Stimulated activated CD4-positive, alpha-beta T cell treated with anti-CD3 and anti-CD28 coated beads, Interleukin-1b, Interleukin-23, amount 100 ng/mL, for 24 hours (primary cell): ENCODE data around the gene CD151.

Experiments used
- DNase-seq, 4 experiments: peaks; one replicate each; pipeline ENCODE4 v3.0.0-alpha.2; 2020; ENCODE audit warnings: low read depth in 4 of 4, low spot score in 1 of 4

Gene CD151

GRCh38 chr11:832529-833113, at the start of gene CD151:
Gene CD151 (plus strand): TSS chr11:832952. CDS start chr11:836070, 3,118 bp downstream.
- DNase-seq = peak in 1 of 4 experiments; percentile 36

DNA sequence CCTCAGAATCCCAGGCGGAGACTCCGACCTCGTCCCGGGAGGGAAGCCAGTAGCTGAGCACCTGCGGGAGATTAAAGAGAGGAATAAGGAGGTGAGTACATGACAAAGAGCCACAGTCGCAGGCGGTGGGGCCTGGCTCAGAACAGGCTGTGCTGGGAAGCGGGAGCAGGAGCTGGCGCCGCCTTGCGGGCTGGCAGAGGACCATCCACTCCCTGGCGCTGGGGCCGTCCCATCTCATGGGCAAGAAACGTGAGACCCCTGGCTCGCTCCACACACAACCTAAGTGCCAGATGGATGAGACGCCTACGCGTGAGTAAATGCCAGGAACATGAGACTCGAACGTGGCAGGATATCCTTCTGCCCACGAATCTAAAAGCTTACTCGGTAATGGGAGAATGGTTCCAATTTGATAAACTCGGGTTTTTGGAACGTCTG, 49.2 kb upstream of the CD151 start:
- DNase-seq = no peak

GRCh38 chr11:786235-787083, 46.3 kb upstream of the CD151 start:
- no peak for DNase-seq

DNA sequence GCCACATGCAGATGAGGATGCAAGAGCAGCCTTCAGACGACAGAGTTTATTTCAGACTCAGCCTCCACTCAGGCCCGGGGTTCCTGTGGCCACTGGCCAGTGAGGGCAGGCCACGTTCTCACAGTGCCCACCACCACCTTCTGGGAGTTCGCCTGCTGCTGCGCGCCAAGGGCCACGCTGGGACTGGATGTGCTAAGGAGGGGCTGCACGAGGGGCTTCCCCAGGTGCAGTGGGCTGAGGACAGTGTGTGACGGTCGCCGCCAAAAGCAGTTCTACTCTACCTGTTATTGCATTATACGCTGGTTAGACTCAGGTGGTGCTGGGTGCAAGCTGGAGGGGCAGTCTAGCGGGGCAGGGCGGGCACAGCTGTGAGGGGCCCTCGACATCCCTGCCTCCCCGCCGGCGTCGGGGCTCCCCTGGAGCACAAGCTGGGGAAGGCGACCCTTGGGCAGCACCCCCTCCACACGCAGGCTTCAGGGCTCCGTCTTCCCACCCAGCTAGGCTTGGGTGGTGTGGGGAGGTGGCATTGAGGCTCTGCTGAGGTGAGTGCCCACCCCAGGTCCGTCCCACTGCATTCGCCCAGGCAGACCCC, 45.6 kb upstream of the CD151 start:
- no peak for DNase-seq

DNA sequence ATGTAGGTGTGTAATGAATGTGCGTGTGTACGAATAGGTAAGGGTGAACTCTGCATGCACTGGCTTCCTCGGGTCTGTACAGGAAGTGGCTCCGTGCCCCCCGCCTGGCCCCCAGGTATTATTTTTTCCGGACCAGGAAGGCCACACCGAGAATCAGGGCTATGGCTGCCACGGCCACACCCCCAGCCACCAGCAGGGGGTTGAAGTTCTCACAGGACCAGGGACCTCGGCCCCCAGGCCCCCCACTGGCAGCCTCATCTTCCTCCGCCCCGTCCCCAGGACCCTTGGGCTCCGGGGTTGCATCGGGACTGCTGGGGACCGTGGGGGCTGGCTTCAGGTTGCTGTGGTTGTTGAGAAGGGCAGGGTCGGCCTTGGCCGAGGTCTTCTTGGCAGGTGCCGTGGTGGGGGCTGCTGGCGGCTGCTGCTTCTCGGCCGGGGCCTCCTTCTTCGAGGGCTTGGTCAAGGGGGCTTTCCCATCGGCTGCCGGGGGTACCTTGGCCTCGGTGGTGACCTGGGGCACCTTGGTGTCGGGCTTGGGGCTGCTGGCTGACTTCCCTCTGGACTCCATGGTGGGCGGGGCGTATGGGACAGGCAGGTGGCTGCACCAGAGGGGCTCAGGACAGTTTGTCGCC, 44.6 kb upstream of the CD151 start:
- DNase-seq = no peak

- DNase-seq = no peak
Measured at GRCh38 chr11:788953-789940, 43.5 kb upstream of the CD151 start.

DNA sequence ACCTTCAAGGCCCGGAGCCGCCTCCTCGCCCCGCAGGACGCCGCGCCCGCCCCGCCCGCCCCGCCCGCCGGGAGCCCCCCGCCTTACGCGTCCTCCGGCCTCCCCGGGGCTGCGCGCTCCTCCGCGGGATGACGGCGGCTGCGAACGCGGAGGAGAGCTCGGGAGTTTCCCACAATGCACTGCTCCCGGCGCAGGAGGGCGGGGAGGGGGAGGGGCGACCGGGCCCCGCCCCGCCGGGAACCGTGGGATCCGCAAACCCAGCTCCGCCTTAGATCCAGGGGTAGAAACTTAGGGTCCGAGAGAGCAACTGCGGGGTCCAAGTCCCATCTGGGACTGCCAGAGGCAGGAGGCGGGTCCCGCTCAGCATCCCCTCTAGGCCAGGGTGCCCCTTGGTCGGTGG, 42.8 kb upstream of the CD151 start, which contains the start of gene CEND1:
Gene CEND1, minus strand, starts transcription at position 148 of the 400 bp plus-strand sequence. CDS start 1,514 bp downstream, outside the sequence.
- DNase-seq = peak in 1 of 4 experiments; percentile 55

DNA sequence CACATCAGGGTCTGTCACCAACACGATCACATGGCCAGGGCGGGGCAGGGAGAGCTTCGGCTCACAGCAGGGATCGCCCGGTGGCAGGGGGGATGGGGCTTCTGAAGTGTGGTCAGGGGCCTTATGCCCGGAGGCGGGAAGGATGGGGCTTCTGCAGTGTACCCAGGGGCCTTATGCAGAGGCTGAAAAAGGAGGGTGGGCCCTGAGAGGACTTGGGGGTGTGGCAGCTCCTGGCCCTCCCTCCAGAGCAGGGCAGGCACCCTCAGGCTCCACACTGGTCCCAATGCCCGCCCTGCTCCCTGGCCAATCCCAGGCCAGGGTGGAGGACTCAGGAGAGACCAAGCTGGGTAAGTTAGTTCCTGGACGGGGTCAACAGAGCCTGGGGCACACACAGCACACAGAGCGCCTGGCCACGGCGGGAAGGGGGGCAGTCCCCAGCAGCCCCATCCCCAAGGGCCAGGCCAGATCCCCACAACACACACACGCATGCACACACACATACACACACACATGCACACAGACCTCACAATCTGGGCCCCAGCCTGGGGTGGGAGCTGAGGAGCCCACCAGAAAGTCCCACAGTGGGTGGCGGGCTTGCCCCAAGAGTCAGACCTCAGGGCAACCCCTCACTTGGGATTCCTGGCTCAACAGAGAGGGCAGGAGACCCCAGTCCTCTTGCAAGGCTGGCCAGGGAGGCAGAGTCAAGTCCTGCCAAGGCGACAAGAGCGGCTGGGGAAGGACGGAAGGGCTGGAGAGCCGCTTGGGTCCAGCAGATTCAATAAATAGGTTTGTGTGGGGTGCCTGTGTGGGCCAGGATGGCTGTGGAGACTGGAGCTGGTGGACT, 41.8 kb upstream of the CD151 start:
- no peak for DNase-seq

- no peak for DNase-seq
Measured at GRCh38 chr11:791658-792534, 40.9 kb upstream of the CD151 start.

DNA sequence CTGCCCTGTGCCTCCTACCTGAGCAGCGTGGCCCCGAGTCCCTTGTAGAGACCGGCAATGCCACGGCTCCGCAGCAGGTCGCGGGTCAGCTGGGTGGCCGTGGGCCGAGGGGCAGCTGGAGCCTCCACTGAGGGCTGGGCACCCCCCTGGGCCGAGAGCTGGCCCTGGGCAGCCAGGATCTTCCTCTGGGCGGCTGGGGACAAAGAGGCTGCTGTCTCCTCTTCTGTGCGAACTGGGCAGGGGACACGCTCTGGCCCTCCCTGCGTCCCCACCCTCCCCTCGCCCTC, 40.3 kb upstream of the CD151 start:
- no peak for DNase-seq

- DNase-seq = no peak
Measured at GRCh38 chr11:792873-793272, 39.9 kb upstream of the CD151 start.

DNA sequence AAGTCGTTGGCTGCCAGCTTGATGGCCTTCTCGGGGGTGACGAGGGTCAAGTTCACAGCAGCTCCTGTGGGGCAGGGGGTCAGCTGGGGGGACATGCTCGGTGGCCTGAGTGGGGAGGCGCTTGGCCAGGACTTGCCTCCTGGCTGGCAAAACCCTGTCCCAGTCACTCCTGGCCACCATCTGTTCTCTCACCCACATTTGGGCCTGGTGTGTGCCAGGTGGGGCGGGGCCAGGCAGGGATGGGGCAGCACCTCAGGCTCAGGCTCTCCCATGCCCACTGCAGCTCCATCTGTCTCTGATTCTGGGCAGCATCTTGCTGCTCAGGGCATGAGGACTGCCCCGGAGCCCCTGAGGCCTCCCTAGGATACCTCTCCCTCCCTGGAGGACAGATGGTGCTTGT, 39.2 kb upstream of the CD151 start:
- DNase-seq = no peak

DNA sequence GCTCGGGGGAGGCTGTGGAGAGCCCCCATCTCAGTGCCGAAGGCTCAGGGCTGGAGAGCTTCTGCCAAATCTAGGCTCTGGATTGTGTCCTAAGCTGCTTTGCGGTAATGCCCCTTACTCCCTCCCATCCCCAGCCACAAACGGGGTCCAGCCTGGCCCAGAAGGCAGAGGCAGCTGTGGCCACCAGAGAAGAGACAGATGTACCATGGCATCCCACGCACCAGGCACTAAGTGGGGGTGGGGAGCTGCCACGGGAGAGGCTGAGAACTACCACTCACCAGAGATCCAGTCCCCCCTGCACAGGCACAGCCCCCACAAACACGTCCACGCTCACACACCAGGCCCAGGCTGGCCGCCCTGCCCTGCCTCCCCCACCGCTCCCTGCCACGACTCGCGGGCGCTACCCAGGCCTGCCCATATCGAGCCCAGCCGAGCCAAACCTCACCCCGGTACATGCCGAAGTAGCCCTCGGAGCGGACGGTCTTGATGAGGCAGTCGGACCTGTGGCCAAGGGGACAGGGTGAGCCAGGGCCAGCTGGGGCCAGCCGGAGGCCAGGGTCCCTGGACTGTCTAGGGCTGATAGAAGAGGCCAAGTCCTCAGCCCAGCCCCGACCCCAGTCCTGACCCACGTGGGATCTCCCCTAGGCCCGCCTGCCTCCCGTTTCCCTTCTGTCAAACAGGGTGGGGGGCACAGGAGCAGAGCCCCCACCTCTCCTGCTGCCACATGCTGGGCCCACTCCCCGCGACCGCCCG, 38.6 kb upstream of the CD151 start:
- DNase-seq = no peak

GRCh38 chr11:794766-795633, 37.8 kb upstream of the CD151 start:
- DNase-seq = no peak

DNA sequence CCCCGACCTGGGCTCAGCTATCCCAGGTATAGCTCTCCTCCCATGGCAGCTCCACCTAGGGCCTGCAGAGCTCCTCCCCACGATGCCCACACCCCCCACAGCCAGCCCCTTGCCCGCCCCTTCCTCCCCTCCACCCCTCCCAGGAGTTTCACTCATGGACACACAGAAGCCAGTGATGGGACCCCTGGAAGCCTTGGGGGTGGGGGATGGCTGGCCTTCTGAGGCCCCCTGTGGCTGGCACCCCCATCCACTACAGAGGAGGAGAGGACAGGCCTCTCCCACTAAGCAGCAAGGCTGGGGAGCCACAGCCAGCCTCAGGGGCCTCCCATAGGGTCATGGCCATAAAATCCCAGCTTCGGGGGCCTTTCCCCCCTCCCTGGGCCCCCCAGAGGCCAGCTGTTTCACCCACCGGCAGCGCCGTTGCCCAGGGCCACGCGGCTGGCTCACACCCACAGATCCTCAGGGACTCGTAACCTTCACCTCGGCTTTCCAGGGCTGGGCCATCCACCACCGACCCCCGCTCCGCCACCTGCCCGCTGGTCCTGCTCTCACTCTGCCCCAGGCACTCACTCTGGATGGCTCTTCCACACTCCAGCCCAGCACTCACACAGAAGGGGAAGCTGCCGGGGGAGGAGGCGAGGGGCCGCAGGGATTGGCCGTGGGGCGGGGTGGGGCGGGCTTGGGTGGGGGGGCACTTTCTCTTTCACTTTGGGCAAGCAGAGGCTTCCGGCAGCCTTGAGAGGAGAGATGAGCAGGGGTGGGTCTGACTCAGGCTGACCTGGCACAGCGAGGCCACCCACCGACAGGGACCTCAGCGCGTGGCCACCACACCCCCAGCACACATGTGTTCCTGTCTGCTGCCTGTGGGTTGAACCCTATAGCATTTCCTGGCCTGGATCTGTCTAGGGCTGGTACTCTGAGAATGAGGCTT, 36.9 kb upstream of the CD151 start:
- DNase-seq = peak; percentile 61 to 82 (median 68)
